ENCODE measurements around the gene STAB1. TPM values are rescaled to one million over a fixed set of nuclear protein-coding genes. Genes with fewer than 3 reads are reported as not detected.

The STAB1 gene
- total and polyA plus RNA-seq, 2 of the 13 experiments (the other 11 are each of a cell fraction or from before 2014, with no cell fraction given): 0.09 to 0.34 TPM

- TF ChIP-seq ZNF18 (CRISPR knock-in tag; IDR thresholded peaks at IDR 0.05; ENCODE audit: insufficient replicate concordance) (peak; percentile 8), ZMAT3 (CRISPR knock-in tag; conservative IDR thresholded peaks at IDR 0.05) (peak; percentile 67; the same call in 1 of the 2 replicates), KLF6 (CRISPR knock-in tag; IDR thresholded peaks at IDR 0.05) (no peak), ZSCAN30 (CRISPR knock-in tag; IDR thresholded peaks at IDR 0.05) (no peak), ZNF563 (CRISPR knock-in tag; IDR thresholded peaks at IDR 0.05) (peak; percentile 98), TOE1 (CRISPR knock-in tag; IDR thresholded peaks at IDR 0.05) (no peak)
Observed at GRCh38 chr3:52533623-52534280, 38.6 kb downstream of the STAB1 start, which contains the start of gene NT5DC2 (continued).

GRCh38 chr3:52534281-52535183 lies 39.4 kb downstream of the STAB1 start:
- WGBS (ENCODE audit: low lambda C conversion rate): under 1% methylated on average over 35 of the region's 57 CpGs
- Histone ChIP-seq H3K27me3 (ENCODE audit: control insufficient read depth in 1 of 2, insufficient read depth in 2 of 2, low read length in 2 of 2) (no peaks in the 10 kb centered on the region; a peak in 1 of 5 replicates), H2AFZ (ENCODE audit: low read length) (no peak overlapping the region), H4K20me1 (ENCODE audit: insufficient read depth, low read length) (peaks cover 17% of the 10 kb centered on the region), H3K4me1 (ENCODE audit: insufficient read depth, low read length) (peaks cover 69% of the 10 kb centered on the region), H3K9me3 (ENCODE audit: low read length) (no peaks in the 10 kb centered on the region), H3K79me2 (ENCODE audit: insufficient read depth, low read length) (peaks cover 71% of the 10 kb centered on the region), H3K27ac (ENCODE audit: extremely low read length, insufficient read depth, low read length) (peak overlapping the region; percentile 85), H3K4me2 (ENCODE audit: low read depth, low read length) (peak overlapping the region; percentile 84), H3K36me3 (replicated peaks in 1 of 2; ENCODE audit: control insufficient read depth in 1 of 2, insufficient read depth in 2 of 2, low read length in 2 of 2) (peaks cover 0 to 7% of the 10 kb centered on the region in 2 experiments; a peak in 1 of 5 replicates), H3K4me3 (replicated peaks in 1 of 3; ENCODE audit: insufficient read depth in 1 of 3, low read depth in 2 of 3, low read length in 3 of 3) (peak overlapping the region; percentile 79 to 87 (median 84)), H3K9ac (ENCODE audit: insufficient read depth, low read depth, low read length) (peak overlapping the region; percentile 86)
- ATAC-seq: peak; percentile 54
- POLR2A ChIA-PET: no interaction called here
- in situ Hi-C loops (cut with HindIII; ENCODE audit: extremely low pct_ligation_motif_present, low pct_unique_long_range_greater_than_20kb) (no loop called here), intact Hi-C loops (cut with micrococcal nuclease; ENCODE audit: unreplicated experiment) (loop anchor here (5.0 kb wide), 1 partner anchor 62 kb away; no protein-coding TSS in a partner anchor)
- BruUV-seq (replicated peaks): no TSS peak
- DNase-seq (ENCODE audit: low spot score): peak; percentile 75
- FAIRE-seq: peak; percentile 74
- CTCF ChIA-PET (ENCODE audit: low intra/inter-chr PET ratio, low total read pairs): no interaction called here
- TF ChIP-seq ZBTB46 (CRISPR knock-in tag; IDR thresholded peaks at IDR 0.05; ENCODE audit: borderline replicate concordance) (no peak), STAT6 (CRISPR knock-in tag; IDR thresholded peaks at IDR 0.05; ENCODE audit: borderline replicate concordance) (no peak), SRSF9 (IDR thresholded peaks at IDR 0.05; ENCODE audit: borderline replicate concordance, insufficient read depth, low read depth, low read length, poor library complexity, severe bottlenecking) (no peak), ELF3 (CRISPR knock-in tag; IDR thresholded peaks at IDR 0.05) (no peak; the same call in 1 of the 2 replicates), SP2 (CRISPR knock-in tag; IDR thresholded peaks at IDR 0.05) (no peak)
- TF ChIP-seq, protein P1, sequence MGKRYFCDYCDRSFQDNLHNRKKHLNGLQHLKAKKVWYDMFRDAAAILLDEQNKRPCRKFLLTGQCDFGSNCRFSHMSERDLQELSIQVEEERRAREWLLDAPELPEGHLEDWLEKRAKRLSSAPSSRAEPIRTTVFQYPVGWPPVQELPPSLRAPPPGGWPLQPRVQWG (CRISPR knock-in tag; IDR thresholded peaks at IDR 0.05; ENCODE audit: borderline replicate concordance, low read depth): no peak

Data from HepG2 (cell line).